Stomach (tissue), 9 donors: Measurements from ENCODE around the gene ARHGAP22. TPM values are rescaled to one million over a fixed set of nuclear protein-coding genes. Genes with fewer than 3 reads are reported as not detected.

ENCODE experiments used
- DNase-seq, 2 donors: peaks; one replicate each; pipeline versions ENCODE4 v3.0.0 to v3.0.0-alpha.2; 2013 to 2019
- H3K27ac ChIP-seq, 5 donors: fragments of 200-600 bp in 4 of 5; sonication (generic) in 4 of 5; one replicate each; pipeline ENCODE4 v1.5.1; 2013 to 2019; ENCODE audit warnings: mild to moderate bottlenecking in 1 of 5, moderate library complexity in 1 of 5
- H3K27me3 ChIP-seq, 3 donors: fragments of 200-600 bp; sonication (generic); one replicate each; pipeline ENCODE4 v1.5.1; 2017 to 2019; ENCODE audit warnings: mixed run types in 1 of 3
- H3K36me3 ChIP-seq, 4 donors: fragments of 200-600 bp; sonication (generic); 1 replicate in 3 of 4; 2 replicates in 1 of 4; pipeline ENCODE4 v1.5.1; 2016 to 2019
- H3K4me1 ChIP-seq, 4 donors: fragments of 200-600 bp; sonication (generic); one replicate each; pipeline ENCODE4 v1.5.1; 2016 to 2019
- H3K4me3 ChIP-seq, 4 donors: fragments of 200-600 bp; sonication (generic) in 3 of 4; one replicate each; pipeline ENCODE4 v1.5.1; 2016 to 2019; ENCODE audit warnings: mild to moderate bottlenecking in 1 of 4
- H3K9me3 ChIP-seq, 4 donors: fragments of 200-600 bp; sonication (generic); one replicate each; pipeline ENCODE4 v1.5.1; 2016 to 2019
- EP300 ChIP-seq: sonication (generic); formaldehyde crosslinking; IDR thresholded peaks from one replicate; pipeline ENCODE4 v1.6.1; 2017; ENCODE audit warnings: antibody characterized with exemption
- POLR2A ChIP-seq, 4 donors: fragments of 450-650 bp; IDR thresholded peaks; one replicate each; pipeline ENCODE4 v1.6.1; 2016; ENCODE audit warnings: antibody characterized with exemption in 4 of 4, control low read depth in 2 of 4, mild to moderate bottlenecking in 1 of 4, moderate library complexity in 1 of 4
- POLR2AphosphoS5 ChIP-seq, 3 donors: sonication (generic); formaldehyde crosslinking; IDR thresholded peaks; one replicate each; pipeline ENCODE4 v1.6.1; 2016; ENCODE audit warnings: antibody characterized with exemption in 3 of 3
- WGBS, 5 donors: extraction: QIAGEN DNeasy Blood & Tissue Kit in 3 of 5; methylation state at CpG; one replicate each; pipeline versions ENCODE4 v1.1.5 to v1.1.7; 2013 to 2018; 5-methylcytosine and 5-hydroxymethylcytosine counted together
- intact Hi-C: fragments of 100-400 bp; cut with DNase I; formaldehyde crosslinking; loops from one replicate; pipeline ENCODE4 v1.15.1; 2023; ENCODE audit warnings: low total_unique reads
- polyA plus RNA-seq, 3 donors: library from polyadenylated mRNA; stranded (reverse); fragments of 200-250 nt; gene quantifications; one replicate each; pipeline ENCODE4 v1.2.3, GENCODE V29; 2013
- total RNA-seq, 5 donors: library from RNA; depleted of rRNA; stranded (reverse); fragments of >200 nt; gene quantifications; one replicate each; pipeline versions ENCODE4 v1.1.0 to v1.2.3, GENCODE V29; 2014 to 2016
- TF ChIP-seq, protein P1 (sequence below), 7 experiments: fragments of 450-650 bp in 4 of 7; fragments of 200-600 bp in 3 of 7; sonication (generic) in 3 of 7; IDR thresholded peaks; one replicate each; pipeline ENCODE4 v1.5.1; 2016 to 2019; ENCODE audit warnings: antibody characterized with exemption in 7 of 7, control low read depth in 2 of 7, mild to moderate bottlenecking in 1 of 7
- donor health status: healthy with polysubstance abuse.
- donor health status: Bipolar disorder and iron deficiency.
- donor health status: healthy.

The ARHGAP22 gene
- total and polyA plus RNA-seq, 8 donors, result 1.3 to 28.6 (median 2.2) TPM; not detected in 1

DNA sequence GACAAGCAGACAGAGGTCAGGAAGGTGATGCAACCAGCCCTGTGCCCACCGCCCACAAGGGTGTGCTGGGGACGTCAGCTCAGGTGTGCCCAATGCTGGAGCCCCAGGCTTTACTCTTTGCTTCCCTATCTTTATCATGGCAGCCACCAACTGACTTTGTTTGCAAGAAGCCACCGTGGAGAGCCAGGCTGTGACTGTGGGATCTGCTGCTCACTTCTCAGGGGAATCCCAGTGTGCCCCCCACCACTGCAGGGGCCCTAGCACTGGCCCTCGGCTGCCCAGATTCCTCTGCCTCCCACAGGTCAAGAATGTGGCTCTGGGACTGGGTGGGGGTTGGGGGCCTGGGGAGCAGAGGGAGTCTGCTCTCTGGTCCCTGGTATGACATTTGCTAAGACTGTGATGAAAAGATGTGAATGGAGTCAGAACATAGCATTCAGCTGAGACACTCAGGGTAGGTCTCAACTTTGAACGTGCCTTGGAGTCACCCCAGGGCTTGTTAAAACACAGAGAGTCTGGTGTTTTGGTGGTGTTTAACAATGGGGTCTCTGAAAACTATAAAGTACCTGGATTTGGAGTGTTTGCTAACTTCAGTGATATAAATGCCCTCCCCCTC lies 47.3 kb downstream of the ARHGAP22 start:
- 59 to 77% (median 70%) methylated on average over 4 to 5 of the region's 5 CpGs for WGBS, 5 donors
- H3K27me3 ChIP-seq, result no peaks in the 10 kb centered on the region
- no peak overlapping the region for H3K4me3 ChIP-seq
- no peaks in the 10 kb centered on the region for H3K36me3 ChIP-seq
- TF ChIP-seq, protein P1, sequence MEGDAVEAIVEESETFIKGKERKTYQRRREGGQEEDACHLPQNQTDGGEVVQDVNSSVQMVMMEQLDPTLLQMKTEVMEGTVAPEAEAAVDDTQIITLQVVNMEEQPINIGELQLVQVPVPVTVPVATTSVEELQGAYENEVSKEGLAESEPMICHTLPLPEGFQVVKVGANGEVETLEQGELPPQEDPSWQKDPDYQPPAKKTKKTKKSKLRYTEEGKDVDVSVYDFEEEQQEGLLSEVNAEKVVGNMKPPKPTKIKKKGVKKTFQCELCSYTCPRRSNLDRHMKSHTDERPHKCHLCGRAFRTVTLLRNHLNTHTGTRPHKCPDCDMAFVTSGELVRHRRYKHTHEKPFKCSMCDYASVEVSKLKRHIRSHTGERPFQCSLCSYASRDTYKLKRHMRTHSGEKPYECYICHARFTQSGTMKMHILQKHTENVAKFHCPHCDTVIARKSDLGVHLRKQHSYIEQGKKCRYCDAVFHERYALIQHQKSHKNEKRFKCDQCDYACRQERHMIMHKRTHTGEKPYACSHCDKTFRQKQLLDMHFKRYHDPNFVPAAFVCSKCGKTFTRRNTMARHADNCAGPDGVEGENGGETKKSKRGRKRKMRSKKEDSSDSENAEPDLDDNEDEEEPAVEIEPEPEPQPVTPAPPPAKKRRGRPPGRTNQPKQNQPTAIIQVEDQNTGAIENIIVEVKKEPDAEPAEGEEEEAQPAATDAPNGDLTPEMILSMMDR (IDR thresholded peaks at IDR 0.05), result no peak
- TF ChIP-seq POLR2A (IDR thresholded peaks at IDR 0.05) (no peak), POLR2AphosphoS5 (IDR thresholded peaks at IDR 0.05) (no peak), EP300 (no peak)
- no peak overlapping the region for H3K27ac ChIP-seq
- no peaks in the 10 kb centered on the region for H3K4me1 ChIP-seq
- no peak for DNase-seq
- intact Hi-C loops, result loop anchor here (2.0 kb wide), 1 partner anchor 91 kb away; no protein-coding TSS in a partner anchor
- H3K9me3 ChIP-seq, result no peaks in the 10 kb centered on the region

DNA sequence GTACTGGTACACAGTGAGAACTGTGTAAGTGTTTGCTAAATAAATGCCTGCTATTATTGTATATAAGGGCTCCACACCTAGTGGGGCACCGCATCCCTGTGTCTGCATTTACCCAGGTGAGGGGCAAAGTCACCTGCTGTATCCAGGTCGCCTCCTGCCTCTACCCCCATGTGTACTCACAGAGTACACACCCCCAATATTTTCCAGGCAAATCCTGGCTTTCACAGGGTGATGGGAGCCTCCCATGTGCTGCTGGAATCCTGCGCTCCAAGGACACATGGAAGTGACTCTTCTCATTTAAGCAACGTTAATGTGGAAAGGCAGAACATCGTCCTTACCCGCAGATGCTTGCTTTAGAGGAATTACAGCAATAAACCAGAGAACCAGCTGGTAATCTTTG lies 48.2 kb downstream of the ARHGAP22 start:
- intact Hi-C loops, result loop anchor here (2.0 kb wide), 1 partner anchor 92 kb away; no protein-coding TSS in a partner anchor
- H3K9me3 ChIP-seq, result no peaks in the 10 kb centered on the region
- H3K4me3 ChIP-seq, result no peak overlapping the region
- H3K27me3 ChIP-seq, result no peaks in the 10 kb centered on the region
- H3K4me1 ChIP-seq, result peaks cover 0 to 7% (median 5%) of the 10 kb centered on the region in 4 donors
- no peak overlapping the region for H3K27ac ChIP-seq
- TF ChIP-seq POLR2AphosphoS5 (IDR thresholded peaks at IDR 0.05) (no peak), EP300 (no peak), POLR2A (IDR thresholded peaks at IDR 0.05) (no peak)
- TF ChIP-seq, protein P1 (IDR thresholded peaks at IDR 0.05), result no peak
- DNase-seq, result no peak
- no peaks in the 10 kb centered on the region for H3K36me3 ChIP-seq
- 82 to 89% (median 86%) methylated on average over 6 of the region's 6 CpGs for WGBS, 5 donors

DNA sequence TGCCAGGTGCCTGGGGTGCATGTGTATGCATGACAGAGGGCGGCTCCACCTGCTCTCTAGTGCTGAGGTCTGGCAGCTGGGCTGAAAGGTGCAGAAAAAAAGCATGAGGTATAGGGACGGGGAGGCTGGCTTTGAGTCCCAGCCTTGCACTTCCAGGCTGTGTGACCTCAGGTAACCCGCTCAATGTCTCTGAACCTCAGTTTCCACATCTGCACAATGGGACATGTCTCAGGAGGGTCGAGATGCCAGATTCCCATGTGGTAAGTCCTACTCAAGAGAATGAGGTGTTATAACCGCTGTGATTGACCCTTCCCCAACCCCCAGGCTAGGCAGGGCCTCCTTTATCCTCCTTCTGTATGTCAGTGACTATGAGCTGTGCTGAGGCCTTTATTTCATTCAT lies 48.8 kb downstream of the ARHGAP22 start:
- no peak for DNase-seq
- Histone ChIP-seq H3K4me1 (peaks cover 0 to 7% (median 5%) of the 10 kb centered on the region in 4 donors), H3K27ac (no peak overlapping the region), H3K9me3 (no peaks in the 10 kb centered on the region), H3K4me3 (no peak overlapping the region), H3K27me3 (no peaks in the 10 kb centered on the region), H3K36me3 (no peaks in the 10 kb centered on the region)
- TF ChIP-seq, protein P1 (IDR thresholded peaks at IDR 0.05), result no peak
- no peak for TF ChIP-seq EP300
- TF ChIP-seq POLR2AphosphoS5 (IDR thresholded peaks at IDR 0.05), result no peak
- TF ChIP-seq POLR2A (IDR thresholded peaks at IDR 0.05), result no peak
- 83 to 92% (median 86%) methylated on average over 4 to 5 of the region's 5 CpGs for WGBS, 5 donors
- intact Hi-C loops, result loop anchor here (2.0 kb wide), 1 partner anchor 93 kb away; no protein-coding TSS in a partner anchor

DNA sequence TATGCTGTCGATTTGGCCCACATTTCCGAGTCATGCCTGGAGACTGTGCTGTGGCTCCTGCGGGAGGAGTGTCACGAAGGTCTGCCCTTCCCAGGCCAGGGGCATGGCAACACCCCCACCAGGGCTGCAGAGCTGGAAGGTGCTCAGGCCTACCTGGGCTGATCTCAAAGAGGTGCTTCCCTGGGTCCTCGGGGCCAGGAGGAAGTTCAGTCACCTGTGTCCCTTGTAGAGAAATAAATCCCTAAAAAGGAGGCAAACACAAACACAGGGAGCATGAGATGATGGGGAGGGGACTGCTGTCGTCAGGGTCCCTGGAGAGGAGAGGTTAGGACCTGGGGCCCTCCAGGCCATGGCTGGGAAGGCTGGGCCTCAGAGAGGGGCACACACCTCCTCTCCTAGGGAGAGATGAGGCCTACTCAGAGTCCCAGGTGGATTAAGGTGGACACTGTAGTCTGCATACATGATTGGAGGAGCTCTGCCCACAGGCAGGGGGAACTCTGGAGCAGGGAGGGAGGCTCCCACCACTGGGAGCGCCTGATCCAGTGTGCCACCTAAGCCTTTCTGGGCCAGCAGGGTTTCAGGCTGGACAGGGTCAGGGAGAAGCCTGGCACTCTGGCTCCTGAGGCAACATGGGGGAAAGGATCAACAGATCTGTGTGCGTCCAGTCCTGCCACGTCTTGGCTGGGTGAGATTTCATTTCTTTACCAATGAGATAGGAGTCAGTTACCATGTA lies 49.4 kb downstream of the ARHGAP22 start:
- WGBS, 5 donors, result 75 to 96% (median 80%) methylated on average over 9 of the region's 9 CpGs
- H3K27me3 ChIP-seq, result no peaks in the 10 kb centered on the region
- H3K9me3 ChIP-seq, result no peaks in the 10 kb centered on the region
- H3K36me3 ChIP-seq, result no peaks in the 10 kb centered on the region
- no peak overlapping the region for H3K27ac ChIP-seq
- H3K4me3 ChIP-seq, result no peak overlapping the region
- TF ChIP-seq POLR2AphosphoS5 (IDR thresholded peaks at IDR 0.05) (no peak), POLR2A (IDR thresholded peaks at IDR 0.05) (no peak), EP300 (no peak)
- TF ChIP-seq, protein P1 (IDR thresholded peaks at IDR 0.05), result no peak
- peaks cover 0 to 7% (median 5%) of the 10 kb centered on the region in 4 donors for H3K4me1 ChIP-seq
- DNase-seq, result no peak
- intact Hi-C loops, result loop anchor here (2.0 kb wide), 1 partner anchor 93 kb away; no protein-coding TSS in a partner anchor
